Prostate gland (tissue), 2 donors: ENCODE data around the gene SRR. TPM values are rescaled to one million over a fixed set of nuclear protein-coding genes. Genes with fewer than 3 reads are reported as not detected.

Experiments used
- DNase-seq: peaks from one replicate; pipeline ENCODE4 v3.0.0-alpha.2; 2019; ENCODE audit warnings: low spot score
- H3K27ac ChIP-seq, 2 donors: fragments of 200-600 bp; sonication (generic); 2 replicates each; pipeline ENCODE4 v1.5.1; 2017 to 2019
- H3K27me3 ChIP-seq: fragments of 200-600 bp; sonication (generic); replicated peaks from 2 replicates; pipeline ENCODE4 v1.5.1; 2019; ENCODE audit not compliant: insufficient read depth
- H3K36me3 ChIP-seq, 2 donors: fragments of 200-600 bp; sonication (generic); 1 replicate in 1 of 2; 2 replicates in 1 of 2; pipeline versions ENCODE4 v1.5.1 to v1.8.1; 2017 to 2019
- H3K4me1 ChIP-seq: fragments of 200-600 bp; sonication (generic); replicated peaks from 2 replicates; pipeline ENCODE4 v1.5.1; 2019
- H3K4me3 ChIP-seq, 2 donors: fragments of 200-600 bp; sonication (generic); 2 replicates each; pipeline ENCODE4 v1.5.1; 2017 to 2019
- H3K9me3 ChIP-seq: fragments of 200-600 bp; sonication (generic); 2 replicates; pipeline ENCODE4 v1.5.1; 2017
- POLR2A ChIP-seq: fragments of 450-650 bp; IDR thresholded peaks from one replicate; pipeline ENCODE4 v1.6.1; 2016; ENCODE audit warnings: antibody characterized with exemption, mild to moderate bottlenecking
- POLR2AphosphoS5 ChIP-seq: sonication (generic); formaldehyde crosslinking; IDR thresholded peaks from one replicate; pipeline ENCODE4 v1.6.1; 2017; ENCODE audit warnings: antibody characterized with exemption
- WGBS: methylation state at CpG from one replicate; pipeline ENCODE4 v1.1.5; 2018; 5-methylcytosine and 5-hydroxymethylcytosine counted together
- intact Hi-C: fragments of 100-400 bp; cut with DNase I; formaldehyde crosslinking; loops from one replicate; pipeline ENCODE4 v1.14.2; 2022
- total RNA-seq, 2 donors: library from RNA; depleted of rRNA; stranded (reverse); fragments of >200 nt; gene quantifications; one replicate each; pipeline ENCODE4 v1.1.0, GENCODE V29; 2016
- TF ChIP-seq, protein P1 (sequence below), 4 experiments: fragments of 200-600 bp in 2 of 4; fragments of 450-650 bp in 2 of 4; sonication (generic) in 2 of 4; IDR thresholded peaks; 1 replicate in 3 of 4; 2 replicates in 1 of 4; pipeline ENCODE4 v1.5.1; 2016 to 2019; ENCODE audit warnings: antibody characterized with exemption in 4 of 4, mild to moderate bottlenecking in 2 of 4, moderate library complexity in 2 of 4

SRR gene
- total RNA-seq, 2 donors from 2014 or later: 10.8 to 27.5 TPM

DNA sequence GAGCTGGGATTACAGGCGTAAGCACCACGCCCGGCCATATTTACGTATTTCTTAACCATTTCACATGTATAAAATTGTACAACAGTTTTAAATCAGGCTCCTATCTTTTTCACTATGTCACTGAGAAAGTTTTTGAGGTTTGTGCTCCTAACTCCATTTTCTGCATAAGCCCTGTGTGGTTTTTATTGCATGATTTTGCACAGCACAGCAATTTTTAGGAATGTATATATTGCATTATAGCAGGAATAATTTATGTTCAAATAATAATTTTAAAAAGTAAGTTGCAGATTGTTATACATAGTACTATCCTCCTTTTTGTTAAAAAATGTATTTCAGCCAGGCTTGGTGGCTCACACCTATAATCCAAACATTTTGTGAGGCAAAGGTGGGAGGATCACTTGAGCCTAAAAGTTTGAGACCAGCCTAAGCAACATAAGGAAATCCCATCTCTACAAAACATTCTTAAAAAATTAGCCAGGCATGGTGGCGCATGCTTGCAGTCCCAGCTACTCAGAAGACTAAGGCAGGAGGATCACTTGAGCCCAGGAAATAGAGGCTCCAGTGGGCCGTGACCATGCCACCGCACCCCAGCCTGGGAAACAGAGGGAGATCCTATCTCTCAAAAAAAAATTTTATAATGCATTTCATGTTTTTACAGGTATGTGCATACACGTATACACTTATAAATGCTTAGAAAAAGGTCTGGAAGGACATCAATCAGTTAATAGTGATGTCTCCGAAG, 26.1 kb upstream of the SRR start:
- Histone ChIP-seq H3K36me3 (no peaks in the 10 kb centered on the region), H3K27me3 (no peaks in the 10 kb centered on the region), H3K4me1 (no peaks in the 10 kb centered on the region), H3K27ac (no peak overlapping the region), H3K9me3 (no peaks in the 10 kb centered on the region), H3K4me3 (no peak overlapping the region)
- no peak for DNase-seq
- WGBS: 74% methylated on average over 9 of the region's 9 CpGs
- intact Hi-C loops: no loop called here
- TF ChIP-seq POLR2AphosphoS5 (no peak), POLR2A (no peak)
- TF ChIP-seq, protein P1, sequence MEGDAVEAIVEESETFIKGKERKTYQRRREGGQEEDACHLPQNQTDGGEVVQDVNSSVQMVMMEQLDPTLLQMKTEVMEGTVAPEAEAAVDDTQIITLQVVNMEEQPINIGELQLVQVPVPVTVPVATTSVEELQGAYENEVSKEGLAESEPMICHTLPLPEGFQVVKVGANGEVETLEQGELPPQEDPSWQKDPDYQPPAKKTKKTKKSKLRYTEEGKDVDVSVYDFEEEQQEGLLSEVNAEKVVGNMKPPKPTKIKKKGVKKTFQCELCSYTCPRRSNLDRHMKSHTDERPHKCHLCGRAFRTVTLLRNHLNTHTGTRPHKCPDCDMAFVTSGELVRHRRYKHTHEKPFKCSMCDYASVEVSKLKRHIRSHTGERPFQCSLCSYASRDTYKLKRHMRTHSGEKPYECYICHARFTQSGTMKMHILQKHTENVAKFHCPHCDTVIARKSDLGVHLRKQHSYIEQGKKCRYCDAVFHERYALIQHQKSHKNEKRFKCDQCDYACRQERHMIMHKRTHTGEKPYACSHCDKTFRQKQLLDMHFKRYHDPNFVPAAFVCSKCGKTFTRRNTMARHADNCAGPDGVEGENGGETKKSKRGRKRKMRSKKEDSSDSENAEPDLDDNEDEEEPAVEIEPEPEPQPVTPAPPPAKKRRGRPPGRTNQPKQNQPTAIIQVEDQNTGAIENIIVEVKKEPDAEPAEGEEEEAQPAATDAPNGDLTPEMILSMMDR (IDR thresholded peaks at IDR 0.05): no peak

DNA sequence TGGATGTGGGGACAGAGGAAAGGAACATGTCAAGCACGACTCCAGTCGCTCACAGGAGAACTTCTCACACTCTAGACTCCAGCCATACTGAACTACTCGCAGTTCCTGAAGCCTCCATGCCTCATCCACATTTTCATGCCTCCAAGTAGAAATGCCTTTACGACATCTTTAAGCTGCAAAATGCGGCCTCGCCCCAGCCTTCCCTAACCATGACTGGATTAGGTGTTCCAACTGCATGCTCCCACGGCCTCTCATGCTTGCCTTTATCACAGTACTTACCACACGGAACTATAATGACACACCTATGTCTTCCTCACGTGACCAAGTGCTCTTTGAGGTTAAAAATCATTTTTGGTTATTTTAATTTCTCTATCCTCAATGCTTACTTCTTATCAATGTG, 24.0 kb upstream of the SRR start:
- H3K36me3 ChIP-seq: no peaks in the 10 kb centered on the region
- no peaks in the 10 kb centered on the region for H3K4me1 ChIP-seq
- no peaks in the 10 kb centered on the region for H3K27me3 ChIP-seq
- intact Hi-C loops: loop anchor here (5.0 kb wide), 1 partner anchor 37 kb away; no protein-coding TSS in a partner anchor
- H3K27ac ChIP-seq: no peak overlapping the region
- WGBS: 93% methylated on average over 9 of the region's 9 CpGs
- TF ChIP-seq, protein P1 (IDR thresholded peaks at IDR 0.05): no peak
- no peak for TF ChIP-seq POLR2A
- no peaks in the 10 kb centered on the region for H3K9me3 ChIP-seq
- no peak overlapping the region for H3K4me3 ChIP-seq
- DNase-seq: no peak

DNA sequence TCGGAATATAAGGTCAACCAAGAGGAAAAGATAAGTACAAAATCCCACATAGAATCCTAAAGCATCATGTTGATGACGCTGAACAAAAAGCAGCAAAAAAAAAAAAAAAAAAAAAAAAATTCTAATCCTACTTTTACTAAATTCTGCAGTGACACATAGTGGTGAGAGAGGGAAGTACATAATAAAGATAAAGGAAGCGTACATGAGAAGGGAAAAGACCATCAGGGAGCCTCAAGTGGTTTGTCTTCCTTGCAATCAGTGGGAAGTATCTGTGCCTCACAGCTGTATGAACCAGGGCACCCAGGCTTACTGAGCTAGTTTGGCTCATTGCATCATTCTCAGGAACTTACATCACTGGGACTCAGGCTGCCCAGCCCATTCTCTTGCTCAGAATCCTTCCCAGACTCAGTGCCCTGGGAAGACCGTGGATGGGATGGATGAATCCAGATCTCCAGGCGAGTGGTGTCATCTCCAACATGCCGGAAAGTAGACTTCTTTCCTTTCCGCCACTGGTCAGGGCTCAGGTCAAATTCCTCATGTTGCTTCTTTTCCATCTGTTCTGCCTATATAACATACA, 21.4 kb upstream of the SRR start:
- Histone ChIP-seq H3K36me3 (no peaks in the 10 kb centered on the region), H3K9me3 (no peaks in the 10 kb centered on the region), H3K27me3 (no peaks in the 10 kb centered on the region), H3K27ac (no peak overlapping the region), H3K4me3 (no peak overlapping the region), H3K4me1 (no peaks in the 10 kb centered on the region)
- no peak for TF ChIP-seq POLR2AphosphoS5
- TF ChIP-seq, protein P1 (IDR thresholded peaks at IDR 0.05): peak in 3 of 4 experiments; percentile 57 to 63 (median 60)
- intact Hi-C loops: loop anchor here (2.0 to 5.0 kb wide), 2 partner anchors 40 to 228 kb away; partner anchors contain the start of gene HIC1
- no peak for DNase-seq
- 54% methylated on average over 7 of the region's 7 CpGs for WGBS

DNA sequence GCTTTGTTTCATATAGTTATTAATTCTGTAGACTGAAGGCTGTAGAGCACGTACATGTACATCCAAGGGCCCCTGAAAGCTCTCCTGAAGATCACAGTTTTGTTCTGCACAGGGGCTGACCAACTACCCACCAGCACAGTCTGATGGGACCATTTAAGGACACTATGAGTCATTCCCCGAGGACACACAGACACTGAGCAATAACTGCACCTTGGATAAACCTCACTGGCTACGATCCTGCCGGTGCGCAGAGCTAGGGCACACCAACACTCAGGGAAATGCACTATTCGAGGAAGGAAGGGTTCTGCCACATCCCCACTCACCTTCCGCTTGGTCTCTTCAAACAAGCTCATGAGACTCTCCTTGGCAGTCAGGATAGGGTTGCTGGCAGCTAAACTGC, 20.4 kb upstream of the SRR start:
- Histone ChIP-seq H3K27ac (no peak overlapping the region), H3K9me3 (no peaks in the 10 kb centered on the region), H3K4me1 (no peaks in the 10 kb centered on the region), H3K27me3 (no peaks in the 10 kb centered on the region), H3K4me3 (no peak overlapping the region), H3K36me3 (no peaks in the 10 kb centered on the region)
- intact Hi-C loops: loop anchor here (2.0 to 5.0 kb wide), 2 partner anchors 41 to 229 kb away; partner anchors contain the start of gene HIC1
- 60% methylated on average over 7 of the region's 7 CpGs for WGBS
- TF ChIP-seq POLR2A (no peak), POLR2AphosphoS5 (no peak)
- TF ChIP-seq, protein P1 (IDR thresholded peaks at IDR 0.05): no peak
- no peak for DNase-seq
